SK-N-MC (cell line): ENCODE results near the gene RGS17.

Experiments
- EZH2 ChIP-seq: fragments of 200-600 bp; sonication (generic); IDR thresholded peaks from one replicate; pipeline ENCODE4 v1.6.1; 2017; ENCODE audit warnings: antibody characterized with exemption
- POLR2AphosphoS5 ChIP-seq: IDR thresholded peaks from 2 replicates; pipeline ENCODE4 v1.6.1; 2012; ENCODE audit warnings: mild to moderate bottlenecking, low read depth, low read length, borderline replicate concordance

DNA sequence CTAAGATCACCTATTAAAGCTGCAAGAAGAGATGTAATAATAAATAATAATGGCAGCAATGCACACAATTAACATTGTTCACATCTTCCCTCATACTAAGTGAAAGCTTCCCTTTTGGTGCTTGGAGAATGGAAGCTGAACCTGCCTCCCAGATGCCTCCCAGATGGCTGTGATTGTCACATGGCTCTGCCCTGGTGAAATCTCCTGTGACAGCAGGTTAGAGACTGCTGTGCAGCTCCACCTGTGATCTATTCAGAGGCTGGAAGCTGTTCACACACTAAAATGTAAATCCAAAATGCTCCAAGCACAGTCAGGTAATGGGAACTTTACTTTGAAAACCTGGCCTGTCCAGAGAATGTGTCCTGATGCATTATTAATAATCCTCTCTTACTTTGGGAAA is 41.7 kb upstream of the RGS17 start:
- TF ChIP-seq POLR2AphosphoS5 (no peak), EZH2 (no peak)
